NCI-H2196 (cell line): ENCODE measurements around the gene C17orf50.

ENCODE experiments used
- DNase-seq: peaks from one replicate; lab custom pipeline; 2025; ENCODE audit not compliant: unreplicated experiment; lab: John Stamatoyannopoulos, UW

The C17orf50 gene

GRCh38 chr17:35780950-35781349, 20.3 kb downstream of the C17orf50 start:
- DNase-seq = no peak

- DNase-seq = no peak
Measured at GRCh38 chr17:35784895-35785294, 24.2 kb downstream of the C17orf50 start.

DNA sequence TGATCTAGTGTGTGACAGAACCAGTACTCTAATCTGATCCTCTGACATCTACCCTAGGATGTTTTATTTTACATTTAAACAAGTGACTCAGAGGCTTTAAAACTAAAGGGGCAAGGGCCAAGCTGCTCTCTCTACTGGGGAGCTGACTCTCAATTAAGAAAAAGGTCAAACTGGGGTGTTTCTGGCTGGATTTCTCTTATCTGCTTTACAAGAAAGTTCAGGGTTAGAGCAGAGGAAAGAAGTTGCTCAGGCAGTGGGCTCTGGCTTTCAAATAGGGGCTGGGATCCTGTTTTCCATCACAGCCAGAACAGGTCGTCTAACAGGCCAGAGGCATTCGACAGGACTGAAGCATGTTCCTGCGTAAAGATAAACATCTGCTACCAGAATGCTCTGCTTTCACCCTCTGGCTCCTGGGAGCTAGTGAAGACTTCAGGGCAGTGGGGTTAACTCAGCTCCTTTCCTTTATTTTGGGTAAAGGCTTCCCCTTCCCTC, 26.3 kb downstream of the C17orf50 start:
- DNase-seq = no peak

- no peak for DNase-seq
Measured at GRCh38 chr17:35788477-35789368, 28.0 kb downstream of the C17orf50 start.

DNA sequence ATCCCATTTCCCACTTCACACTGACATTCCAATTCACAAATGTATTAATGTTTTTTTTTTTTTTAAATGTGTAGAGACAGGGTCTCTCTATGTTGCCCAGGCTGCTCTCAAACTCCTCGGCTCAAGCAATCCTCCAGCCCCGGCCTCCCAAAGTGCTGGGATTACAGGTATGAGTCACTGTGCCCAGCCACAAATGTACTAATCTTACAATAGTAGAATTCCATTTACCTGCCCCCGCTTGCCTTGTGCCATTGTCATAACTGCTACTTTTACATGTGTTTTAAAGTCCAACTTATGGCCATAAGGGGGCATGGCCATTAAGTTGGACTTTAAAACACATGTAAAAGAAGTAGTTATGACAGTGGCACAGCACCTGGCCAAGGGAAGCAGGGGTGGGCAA, 30.2 kb downstream of the C17orf50 start:
- no peak for DNase-seq

- DNase-seq = no peak
Measured at GRCh38 chr17:35791681-35792350, 31.1 kb downstream of the C17orf50 start.

DNA sequence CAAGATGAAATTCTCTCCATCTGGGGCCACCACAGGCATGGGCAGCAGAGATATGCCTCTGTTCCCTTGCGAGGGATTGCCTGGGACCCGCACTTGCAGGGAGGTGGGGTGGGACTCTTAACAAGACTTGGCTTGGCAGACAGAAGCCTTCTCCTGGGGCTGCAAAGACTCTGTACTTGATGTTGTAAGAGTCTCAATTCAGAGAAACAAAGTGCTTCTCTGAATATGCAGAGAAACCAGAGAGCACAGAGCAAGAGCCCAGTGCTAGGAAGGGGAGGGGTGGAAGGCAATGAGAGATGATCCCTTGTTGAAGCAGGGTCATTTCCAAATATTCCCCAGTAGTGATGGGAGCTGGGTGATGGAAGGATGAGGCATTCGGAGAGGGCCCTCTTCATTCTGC, 32.6 kb downstream of the C17orf50 start:
- DNase-seq = no peak

DNA sequence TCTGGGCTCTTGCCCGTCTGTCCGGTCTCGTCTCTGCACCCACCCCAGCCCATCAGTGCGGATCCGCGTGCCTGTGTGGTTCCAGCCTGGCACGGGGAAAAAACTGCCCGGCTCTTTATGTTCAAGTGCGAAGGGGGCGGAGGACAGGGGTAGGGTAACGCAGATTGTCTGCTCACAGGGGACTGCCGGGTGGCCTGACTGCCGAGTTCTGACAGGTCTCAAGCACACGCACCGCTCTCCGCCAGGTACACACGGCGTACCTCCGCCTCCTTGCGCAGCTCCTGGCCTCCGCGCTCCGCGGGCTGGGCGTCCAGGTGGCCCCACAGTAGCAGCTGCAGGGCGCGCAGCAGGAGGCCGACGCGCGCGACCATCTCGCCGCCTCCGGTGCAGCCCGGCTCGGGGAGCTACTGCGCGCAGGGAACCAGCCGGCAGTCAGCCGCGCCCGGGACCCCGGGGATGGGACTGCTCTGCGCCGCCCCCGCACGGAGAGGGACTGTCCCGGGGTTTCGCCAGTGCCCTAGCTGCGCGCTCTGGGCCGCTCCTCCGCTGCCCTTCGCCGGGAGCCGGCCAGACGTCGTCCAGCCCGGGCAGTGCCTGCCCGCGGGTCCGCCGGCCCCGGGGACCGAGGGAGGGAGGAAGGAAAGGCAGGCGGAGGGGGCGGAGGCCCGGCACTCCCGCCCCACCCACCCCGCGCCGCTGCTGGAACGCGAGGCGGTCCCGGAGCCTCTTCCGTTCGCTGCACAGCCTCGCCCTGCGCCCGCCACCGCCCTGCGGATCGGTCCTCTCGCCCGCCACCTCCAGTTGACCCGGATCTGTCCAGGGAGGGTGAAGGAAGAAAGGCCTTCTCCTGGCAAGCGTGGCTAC, 34.6 kb downstream of the C17orf50 start, which contains the start of gene MMP28:
Gene MMP28 (minus strand): TSS at position 635 of the 864 bp plus-strand sequence. CDS start 264 bp downstream, at position 371.
- DNase-seq = peak; percentile 26

GRCh38 chr17:35795871-35796265, 35.2 kb downstream of the C17orf50 start:
- no peak for DNase-seq

DNA sequence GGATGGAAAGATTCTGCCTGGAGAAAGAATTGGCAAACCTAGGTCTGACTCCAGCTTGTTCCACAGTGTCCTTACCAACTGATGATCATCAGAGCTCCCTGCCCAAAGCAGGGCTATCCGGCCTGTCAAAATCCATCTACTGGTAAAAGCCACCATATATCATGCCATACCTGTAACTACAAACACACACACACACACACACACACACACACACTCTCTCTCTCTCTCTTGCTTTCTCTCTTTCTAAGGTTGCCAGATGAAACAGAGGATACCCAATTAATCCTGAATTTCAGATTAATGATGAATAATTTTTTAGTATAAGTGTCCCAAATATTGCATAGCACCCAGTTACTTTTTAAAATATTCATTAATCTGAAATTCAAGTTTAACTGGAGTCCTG, 36.3 kb downstream of the C17orf50 start:
- no peak for DNase-seq

GRCh38 chr17:35797370-35797769, 36.7 kb downstream of the C17orf50 start:
- no peak for DNase-seq

DNA sequence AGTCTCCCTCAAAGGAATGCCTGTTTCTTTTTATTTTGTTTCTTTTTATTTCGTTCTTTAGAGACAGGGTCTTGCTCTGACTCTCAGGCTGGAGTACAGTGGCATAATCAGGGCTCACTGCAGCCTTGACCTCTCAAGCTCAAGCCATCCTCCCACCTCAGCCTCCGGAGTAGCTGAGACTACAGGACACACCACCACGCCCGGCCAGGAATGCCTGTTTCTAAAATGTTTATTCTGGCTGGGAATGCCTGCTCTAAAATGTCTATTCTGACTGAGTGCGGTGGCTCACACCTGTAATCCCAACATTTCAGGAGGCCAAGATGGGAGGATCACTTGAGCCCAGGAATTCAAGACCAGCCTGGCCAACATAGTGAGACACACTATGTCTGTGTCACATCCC, 37.2 kb downstream of the C17orf50 start:
- DNase-seq = no peak

- peak; percentile 38 for DNase-seq
Measured at GRCh38 chr17:35799942-35800341, 39.3 kb downstream of the C17orf50 start.

GRCh38 chr17:35801583-35802224, 41.0 kb downstream of the C17orf50 start:
- peak; percentile 46 for DNase-seq

- peak; percentile 63 for DNase-seq
Measured at GRCh38 chr17:35804658-35805192, 44.0 kb downstream of the C17orf50 start.

DNA sequence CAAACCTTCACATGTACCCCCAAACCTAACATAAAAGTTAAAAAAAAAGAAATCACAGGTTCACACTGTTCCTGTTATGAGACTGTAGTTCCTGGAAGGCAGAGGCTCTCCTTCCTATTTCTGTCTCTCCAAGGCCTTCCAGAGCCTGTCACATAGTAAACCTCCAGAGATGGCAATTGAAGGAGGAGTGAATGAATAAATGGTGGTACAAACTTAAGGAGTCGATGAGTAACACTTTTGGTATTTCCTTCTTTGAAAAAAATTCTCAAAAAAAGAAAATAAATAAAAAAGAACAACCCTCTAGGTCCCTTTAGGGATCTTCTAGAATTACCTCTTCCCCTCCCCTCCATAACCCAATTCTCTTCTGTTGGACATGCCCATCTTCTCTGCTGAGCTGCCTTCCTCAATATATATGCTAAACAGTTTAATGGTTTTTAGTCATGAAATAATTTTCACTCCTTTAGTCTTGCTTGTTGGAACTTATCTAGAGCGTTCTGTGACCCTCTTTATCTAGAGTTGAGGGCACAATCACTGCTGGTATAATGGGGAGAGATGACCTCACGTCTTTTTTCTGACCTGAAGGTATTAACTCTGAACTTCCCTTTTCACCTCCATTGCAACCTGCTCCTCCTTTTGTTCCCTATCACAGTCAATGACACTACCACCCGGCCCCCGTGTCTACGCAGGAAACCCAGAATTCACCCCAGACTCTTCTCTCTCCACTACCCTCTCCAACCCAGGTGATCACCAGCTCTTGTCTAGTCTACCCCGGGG, 46.9 kb downstream of the C17orf50 start:
- DNase-seq = no peak

GRCh38 chr17:35808240-35808961, 47.7 kb downstream of the C17orf50 start:
- DNase-seq = no peak

GRCh38 chr17:35808962-35809854, 48.5 kb downstream of the C17orf50 start, which contains the start of gene TAF15:
TSS of gene TAF15 (plus strand) at chr17:35809484. CDS start at chr17:35809570, 86 bp downstream.
- DNase-seq = peak; percentile 79
